Tongue (tissue), 1 donor: ENCODE data around the gene LSS. TPM values are rescaled to one million over a fixed set of nuclear protein-coding genes. Genes with fewer than 3 reads are reported as not detected.

Experiments used
- total RNA-seq: library from RNA; depleted of rRNA; stranded (reverse); fragments of >200 nt; gene quantifications from one replicate; pipeline ENCODE4 v1.2.3, GENCODE V29; 2014

The LSS gene
- total RNA-seq, 1 donor from 2014 or later, result 36.5 TPM

Other genes starting within 250 kb of the LSS start
- 533 TPM for gene COL6A1, start 247.0 kb downstream of the LSS start, total RNA-seq
- gene COL6A2, start 130.7 kb downstream of the LSS start, total RNA-seq, result 888 TPM
- 0.92 TPM for gene FTCD, start 73.2 kb downstream of the LSS start, total RNA-seq
- gene SPATC1L, start 44.3 kb downstream of the LSS start, total RNA-seq, result 5.9 TPM
- gene MCM3AP, start 56.8 kb upstream of the LSS start, total RNA-seq, result 89.7 TPM
- gene YBEY, start 57.6 kb upstream of the LSS start, total RNA-seq, result 10.9 TPM
- 5.4 TPM for gene C21orf58, start 95.1 kb upstream of the LSS start, total RNA-seq
- gene PCNT, start 95.4 kb upstream of the LSS start, total RNA-seq, result 149 TPM
- gene DIP2A, start 230.1 kb upstream of the LSS start, total RNA-seq, result 36.1 TPM